Activated CD8-positive, alpha-beta memory T cell treated with anti-CD3 and anti-CD28 coated beads, Interleukin-2, amount 50 U/mL, for 24 hours (primary cell): Measurements from ENCODE around the gene RACGAP1.

Source experiments
- DNase-seq: peaks from one replicate; pipeline ENCODE4 v3.0.0-alpha.2; 2020; ENCODE audit errors: extremely low read depth

Gene RACGAP1

GRCh38 chr12:49941556-49942511 lies 83.5 kb downstream of the RACGAP1 start:
- DNase-seq: no peak

- DNase-seq: no peak
Measured at GRCh38 chr12:49939707-49940106, 85.6 kb downstream of the RACGAP1 start.

GRCh38 chr12:49939307-49939706 lies 86.0 kb downstream of the RACGAP1 start:
- DNase-seq: no peak
